NK-92 (cell line): Measurements from ENCODE around the gene ELMO1.

ENCODE experiments used
- DNase-seq: peaks from one replicate; lab custom pipeline; 2025; ENCODE audit not compliant: unreplicated experiment; lab: John Stamatoyannopoulos, UW

The ELMO1 gene

DNA sequence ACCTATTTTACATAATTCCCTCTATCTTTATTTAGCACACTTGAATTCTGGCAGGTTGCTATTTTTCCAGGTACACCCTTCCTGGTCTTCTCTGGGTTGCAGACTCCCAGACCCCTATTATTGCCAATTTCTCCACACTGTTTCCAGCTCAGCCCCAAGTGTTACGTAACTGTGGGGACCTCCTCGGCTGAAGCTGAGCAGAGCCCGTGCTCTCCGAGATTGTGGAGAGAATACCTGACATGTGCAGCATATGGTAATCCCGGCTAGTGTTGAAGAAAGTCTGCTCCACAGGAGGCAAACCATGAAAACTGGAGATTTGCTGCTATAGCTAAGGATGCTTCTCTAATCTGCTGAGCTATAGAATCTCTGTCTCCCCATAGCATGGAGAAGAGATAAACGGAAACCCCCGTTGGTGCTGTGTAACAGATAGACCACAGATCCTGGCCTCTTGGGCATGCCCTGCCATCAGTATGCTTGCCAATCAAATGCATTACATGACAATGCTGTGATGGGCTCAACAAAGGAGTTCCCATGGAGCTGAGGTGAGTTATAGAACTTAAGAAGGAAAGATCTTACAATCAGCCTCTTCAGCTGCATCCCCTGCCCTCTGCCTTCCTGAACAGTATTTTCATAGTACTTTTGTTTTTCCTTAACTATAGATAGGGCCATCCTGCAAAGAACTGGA lies 579.8 kb downstream of the ELMO1 start:
- no peak for DNase-seq

DNA sequence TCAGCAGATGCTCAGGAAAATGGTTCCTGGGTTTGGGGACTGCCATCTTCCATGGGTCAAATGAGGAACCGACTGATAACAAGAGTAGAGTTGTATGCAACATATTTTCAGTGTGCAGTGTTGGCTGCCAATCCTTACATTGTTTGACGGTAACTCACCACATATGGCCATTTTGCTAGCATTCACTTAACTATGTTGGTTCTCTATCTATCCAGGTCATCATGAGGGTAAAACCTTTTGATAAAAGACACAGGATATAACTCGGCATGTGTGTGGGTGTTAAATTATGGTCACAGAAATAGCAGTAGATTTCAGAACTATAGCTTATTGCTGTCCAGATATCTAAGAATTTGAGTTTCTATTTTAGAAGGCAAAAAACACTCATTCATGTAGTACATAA lies 583.6 kb downstream of the ELMO1 start:
- DNase-seq = no peak

DNA sequence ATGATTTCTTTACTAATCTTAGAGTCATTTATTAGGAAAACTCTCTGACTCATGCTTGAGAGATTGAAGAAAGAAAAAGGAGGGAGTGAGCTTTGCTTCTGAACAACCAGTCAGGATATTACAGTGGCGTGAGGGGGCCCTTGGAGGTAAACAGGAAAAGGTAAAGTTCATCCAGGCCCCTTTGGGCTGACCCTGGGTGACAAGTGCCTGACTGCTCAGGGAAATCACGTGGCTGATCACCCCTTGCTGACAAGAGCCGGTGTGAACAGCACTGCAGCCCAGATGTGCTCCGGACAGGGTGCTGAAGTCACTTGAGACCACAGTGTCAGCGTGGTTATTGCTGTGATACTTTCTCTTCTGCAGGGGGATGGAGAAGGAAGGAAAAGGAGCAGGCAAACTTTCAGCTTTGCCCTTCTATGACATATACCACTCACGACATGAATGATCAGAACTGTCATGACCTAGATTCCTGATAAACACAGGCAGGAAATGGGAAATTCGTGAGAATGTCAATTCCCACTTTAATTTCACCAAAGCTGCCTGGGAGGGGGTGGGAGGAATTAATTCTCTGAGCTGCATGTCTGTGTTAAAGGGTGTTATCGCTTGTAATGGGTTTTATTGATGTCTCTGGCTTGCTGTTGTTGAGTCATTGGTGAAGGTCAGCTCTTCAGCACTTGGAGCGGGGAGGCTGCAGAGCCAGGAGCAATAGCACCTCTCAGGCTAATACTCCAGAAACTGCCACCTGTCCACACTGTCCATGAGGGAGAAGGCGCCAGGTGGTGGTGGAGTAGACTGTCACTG lies 584.6 kb downstream of the ELMO1 start:
- no peak for DNase-seq

DNA sequence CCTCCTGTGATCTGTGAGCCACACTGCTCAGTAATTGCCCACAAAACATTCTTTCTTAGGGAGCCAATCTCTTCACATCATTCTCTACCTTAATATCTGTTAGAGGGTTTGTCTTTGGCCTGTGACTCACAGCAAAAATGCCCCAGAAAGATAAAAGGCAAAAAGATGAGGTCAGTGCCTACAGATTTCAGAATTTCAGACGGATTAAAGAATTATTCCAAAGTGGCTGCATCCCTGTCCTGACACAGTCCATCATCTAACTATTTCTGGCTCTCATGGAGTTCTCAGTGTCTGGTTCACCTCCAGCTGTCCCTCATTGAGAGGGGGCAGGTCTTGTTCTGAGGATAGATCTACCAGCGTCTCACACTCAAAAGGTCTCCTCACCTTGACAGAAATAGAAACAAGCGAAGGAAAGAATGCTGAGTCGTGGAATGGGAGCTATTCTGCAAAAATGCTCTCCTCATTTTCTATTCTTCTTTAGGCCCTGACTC lies 585.8 kb downstream of the ELMO1 start:
- DNase-seq = no peak

DNA sequence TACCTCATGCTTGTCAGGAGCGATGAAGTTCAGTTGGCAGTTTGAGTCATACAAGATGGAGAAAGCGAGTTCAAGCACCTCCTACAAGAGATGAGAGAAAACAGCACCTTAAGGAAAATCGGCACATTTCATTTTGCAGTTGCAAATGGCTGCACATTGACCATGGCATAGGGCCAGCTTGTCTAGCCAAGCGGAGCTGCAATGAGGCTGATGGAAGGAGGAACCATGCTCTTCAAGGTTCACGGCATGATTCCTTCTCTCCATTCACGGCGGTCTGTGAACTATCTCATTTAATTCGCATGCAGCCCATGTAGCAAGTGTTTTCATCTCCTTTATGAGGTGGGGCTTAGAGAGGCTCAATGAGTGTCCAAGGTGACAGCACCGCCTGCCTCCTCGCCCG lies 587.0 kb downstream of the ELMO1 start:
- no peak for DNase-seq

DNA sequence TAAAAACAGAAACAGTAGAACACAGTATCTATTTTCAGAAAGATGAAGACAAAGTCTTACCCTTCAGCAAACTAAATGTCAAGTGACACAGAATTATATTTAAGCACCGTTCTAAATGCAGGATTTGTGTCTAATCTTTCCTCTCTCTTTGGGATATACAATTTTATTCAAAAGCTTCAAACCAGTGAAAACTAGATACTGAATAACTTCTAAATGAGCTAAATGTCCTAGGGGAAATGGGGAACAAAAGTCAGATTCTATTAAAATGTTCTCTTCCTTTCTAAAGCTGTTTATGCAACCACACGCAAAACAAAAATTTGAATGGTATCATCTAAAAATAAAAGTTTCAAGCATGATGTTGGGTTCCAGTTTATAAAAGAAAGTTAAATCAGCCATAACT lies 588.0 kb downstream of the ELMO1 start:
- no peak for DNase-seq

DNA sequence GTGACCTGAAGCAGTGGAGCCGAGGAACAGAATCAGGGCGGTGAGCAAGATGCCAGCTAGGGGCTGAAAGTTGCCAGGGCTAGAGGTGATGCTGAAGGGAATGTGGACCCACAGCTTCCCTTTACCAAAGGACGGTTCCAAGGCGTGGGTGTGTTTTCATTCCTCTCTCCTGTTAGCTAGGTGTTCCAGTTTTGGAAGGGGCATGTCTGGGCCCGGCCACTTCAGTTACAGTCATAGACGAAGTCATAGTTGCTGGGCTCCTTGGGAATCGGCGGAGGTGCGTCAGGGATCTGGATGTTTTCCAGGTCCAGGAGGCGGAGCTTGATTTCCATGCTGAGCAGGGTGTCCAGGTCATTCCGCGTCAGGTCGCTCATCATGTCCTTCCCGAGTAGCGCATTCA lies 593.3 kb downstream of the ELMO1 start:
- no peak for DNase-seq

DNA sequence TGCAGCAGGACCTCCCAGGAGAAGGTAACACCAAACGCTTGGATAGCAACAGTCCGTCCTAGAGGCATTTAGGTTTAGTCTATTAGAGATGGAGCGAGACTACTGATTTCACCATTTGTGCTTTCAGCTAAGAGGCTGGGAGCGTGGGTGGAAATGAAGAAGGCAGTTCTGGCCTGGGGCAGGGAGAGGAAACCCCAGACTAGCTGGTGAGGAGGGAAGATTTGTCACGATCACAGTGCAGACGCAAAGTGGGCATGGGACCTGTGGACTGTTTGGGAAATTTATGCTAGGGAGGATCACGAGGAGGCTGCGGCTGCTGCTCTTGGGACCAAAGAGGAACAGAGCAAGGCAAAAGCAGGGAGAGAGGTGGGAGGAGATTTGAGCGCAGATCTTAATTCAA lies 594.0 kb downstream of the ELMO1 start:
- DNase-seq = no peak

DNA sequence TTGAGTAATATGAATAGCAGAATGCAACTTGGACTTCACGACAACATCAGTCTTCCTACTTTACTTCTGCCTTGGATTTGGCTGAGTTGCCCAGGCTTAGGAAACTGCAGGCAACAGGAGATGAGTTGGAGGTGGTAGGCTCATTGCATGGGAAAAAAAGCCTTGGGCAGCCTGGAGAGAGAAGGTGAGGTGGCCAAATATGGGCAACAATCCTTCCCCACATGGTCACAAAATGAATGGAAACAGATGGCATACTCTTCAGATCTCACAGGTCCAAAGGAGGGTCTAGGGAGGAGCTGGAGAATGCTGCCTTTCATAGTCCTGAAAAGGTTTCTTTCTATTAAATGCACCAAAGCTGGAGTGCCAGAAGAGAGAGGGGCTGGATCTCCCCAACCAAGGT lies 595.7 kb downstream of the ELMO1 start:
- no peak for DNase-seq

DNA sequence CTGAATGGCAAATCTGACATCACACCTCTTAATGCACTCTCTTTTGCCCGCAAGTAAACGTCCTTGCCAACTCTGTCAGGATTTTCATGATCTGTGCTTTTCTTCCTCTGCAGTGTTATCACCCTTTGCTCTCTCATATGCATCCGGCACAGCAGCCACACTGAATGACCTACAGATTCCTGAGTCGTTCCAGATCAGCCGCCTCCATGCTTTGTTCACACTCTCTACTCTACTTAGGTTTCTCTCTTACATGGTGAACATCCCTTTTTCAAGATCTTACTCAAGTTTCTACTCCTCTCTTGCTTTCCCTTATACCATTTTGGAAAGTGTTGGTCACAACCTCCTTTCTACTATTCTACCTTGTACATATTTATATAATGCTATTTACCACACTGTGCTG lies 596.6 kb downstream of the ELMO1 start:
- DNase-seq = no peak

DNA sequence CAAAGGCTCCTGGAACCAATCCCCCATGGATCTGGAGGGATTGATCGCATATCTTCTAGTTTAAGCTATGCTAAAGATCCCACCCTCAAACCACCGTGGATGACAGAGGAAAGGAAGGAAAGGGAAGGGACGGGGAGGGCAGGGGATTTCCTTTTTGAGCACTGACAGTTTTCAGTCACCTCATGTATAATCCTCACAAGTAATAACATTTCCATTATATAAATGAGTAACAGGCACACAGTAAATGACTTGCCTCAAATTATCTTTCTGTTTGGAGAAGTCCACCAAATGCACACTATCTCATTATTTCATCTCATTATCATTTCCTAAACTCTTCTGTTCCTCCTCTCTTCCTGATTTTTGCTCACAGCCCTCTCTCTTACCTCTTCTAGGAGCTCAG lies 597.3 kb downstream of the ELMO1 start:
- no peak for DNase-seq

DNA sequence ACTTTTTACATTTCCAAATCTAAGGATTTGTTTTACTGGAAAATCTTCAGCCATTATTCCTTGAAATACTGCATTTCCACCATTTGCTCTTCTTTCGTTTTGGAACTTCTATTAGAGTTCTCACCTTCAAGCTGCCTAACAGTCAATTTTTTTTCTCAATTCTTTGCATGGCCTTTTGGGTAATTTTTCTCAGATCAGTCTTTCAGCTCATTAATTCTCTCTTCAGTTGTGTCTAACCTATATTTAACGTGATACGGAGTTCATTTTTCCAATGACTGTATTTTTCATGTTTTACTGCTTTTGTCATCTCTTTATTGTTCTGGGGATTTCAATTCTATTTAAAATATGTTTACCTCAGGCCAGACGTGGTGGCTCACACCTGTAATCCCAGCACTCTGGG lies 600.7 kb downstream of the ELMO1 start:
- DNase-seq = no peak

DNA sequence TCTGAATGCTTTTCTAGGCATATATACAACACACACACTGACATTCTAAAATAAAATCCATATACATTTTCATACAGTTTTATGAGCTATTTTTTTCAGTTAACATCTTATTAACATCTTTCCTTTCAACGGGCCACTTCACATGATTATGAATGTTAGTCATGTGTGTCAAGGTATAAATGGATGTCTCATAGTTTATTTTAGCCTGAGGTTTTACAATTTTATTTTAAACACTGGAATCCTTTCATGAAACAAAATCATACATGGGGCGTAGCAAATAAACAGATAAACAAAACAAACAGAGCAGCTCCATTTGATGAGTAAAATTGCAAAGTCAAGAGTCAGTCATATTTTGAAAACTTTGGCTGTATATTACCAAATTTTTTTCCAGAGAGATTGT lies 604.3 kb downstream of the ELMO1 start:
- DNase-seq = no peak

DNA sequence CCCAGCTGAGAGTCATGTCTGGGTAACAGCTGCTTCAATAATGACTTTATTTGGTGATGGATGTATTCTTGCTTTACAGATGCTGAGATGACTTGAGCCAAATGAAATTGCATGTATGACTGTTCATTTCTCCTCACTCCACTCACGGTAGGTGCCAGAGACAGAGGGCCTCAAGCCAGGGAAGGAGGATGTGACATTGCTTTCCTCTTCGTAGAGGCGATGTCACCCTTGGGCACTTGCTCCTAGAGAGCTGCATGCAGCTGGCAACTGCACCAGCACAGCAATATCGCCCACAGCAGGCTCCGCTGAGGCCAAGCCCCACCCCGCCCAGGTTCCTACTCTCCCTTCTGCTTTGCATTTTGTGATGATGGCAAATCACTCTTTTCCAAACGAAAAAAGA lies 607.8 kb downstream of the ELMO1 start:
- DNase-seq = no peak

DNA sequence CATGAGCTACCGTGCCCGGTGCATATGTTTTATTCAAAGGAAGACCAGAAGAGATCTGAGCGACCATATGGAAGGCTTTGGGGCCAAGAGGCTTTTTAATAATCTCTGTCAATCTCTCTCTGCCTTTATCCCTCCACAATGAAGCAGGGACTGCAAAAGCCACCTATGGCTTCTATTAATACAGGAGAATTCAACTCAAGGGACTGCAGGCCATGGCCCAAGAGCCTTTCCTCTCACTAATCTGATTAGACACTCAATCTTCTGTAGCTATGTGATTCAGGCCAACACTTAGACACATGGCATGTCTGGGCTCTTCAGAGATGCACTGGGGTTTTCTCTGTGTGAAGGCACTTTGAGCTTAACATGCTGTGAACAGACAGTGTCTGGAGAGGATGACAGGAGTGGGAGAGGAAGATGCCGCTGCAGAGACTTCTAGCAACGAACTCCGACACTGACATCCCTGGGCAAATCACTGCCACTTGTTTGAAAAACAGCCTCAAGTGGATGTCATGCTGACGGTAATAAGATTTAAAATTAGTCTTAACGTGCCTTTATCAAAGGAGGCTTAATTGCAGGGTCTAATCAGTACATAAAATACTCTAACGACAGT lies 609.9 kb downstream of the ELMO1 start:
- no peak for DNase-seq

DNA sequence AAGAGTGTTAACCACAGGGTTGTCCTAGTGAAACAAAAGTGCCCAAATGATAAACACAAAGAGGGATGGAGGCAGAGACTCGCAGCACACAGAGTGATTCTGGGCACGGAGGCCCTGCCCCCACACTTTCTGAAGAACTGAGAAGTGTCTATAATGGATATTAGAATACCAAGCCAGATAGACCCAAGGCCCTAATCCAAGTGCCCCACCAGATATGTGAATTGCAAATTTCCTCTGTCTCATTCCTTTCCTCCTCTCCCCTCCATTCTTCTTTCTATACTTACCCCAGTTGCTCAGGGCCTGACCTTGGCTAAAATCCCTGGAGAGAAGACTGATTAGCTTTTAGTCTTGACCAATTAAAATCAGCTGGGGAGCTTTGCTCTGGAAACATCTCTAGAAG lies 617.6 kb downstream of the ELMO1 start:
- no peak for DNase-seq

DNA sequence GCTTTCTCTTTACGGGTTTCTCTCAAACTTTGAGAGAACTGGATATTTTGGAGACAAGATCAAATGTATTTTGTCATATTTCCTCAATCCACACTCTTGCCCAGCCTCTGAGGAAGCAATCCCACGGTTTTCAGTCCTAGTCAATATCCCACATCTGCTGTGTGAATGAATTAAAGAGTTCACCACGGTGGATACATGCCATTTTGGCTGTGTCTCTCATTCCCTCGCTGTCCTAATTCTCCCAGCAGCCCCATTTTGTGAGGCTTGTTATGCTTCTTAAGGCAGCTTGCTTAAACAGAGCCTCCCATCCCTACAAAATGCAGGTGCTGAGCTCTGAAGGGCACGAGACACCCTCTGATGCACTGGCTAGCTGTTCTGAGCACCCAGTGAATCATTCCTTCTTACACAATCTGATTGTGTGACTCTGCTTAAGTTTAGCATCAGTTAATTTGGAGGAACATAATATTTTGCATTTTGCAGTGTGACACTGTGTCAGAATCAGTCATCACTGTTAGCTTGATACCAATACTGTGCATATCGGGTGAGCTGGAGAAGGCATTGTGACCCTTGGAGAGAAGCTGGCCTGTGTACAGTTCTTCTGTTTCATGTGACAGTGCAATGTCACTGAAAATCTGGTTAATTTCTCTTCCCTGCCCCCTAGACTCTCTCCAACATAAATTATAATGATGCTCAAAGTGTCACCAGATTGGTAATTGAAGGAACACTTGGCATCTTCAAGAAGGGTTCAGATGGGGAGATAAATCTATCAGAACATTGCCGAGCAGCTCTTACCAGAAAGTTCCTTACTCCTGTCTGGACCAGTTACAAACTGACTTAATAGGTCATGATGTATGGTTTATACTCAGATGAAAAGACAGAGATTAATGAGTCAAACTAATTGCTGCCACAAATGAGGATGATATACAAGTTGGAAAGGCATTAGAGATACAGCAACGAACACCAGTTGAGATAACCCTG lies 620.6 kb downstream of the ELMO1 start:
- DNase-seq = no peak

DNA sequence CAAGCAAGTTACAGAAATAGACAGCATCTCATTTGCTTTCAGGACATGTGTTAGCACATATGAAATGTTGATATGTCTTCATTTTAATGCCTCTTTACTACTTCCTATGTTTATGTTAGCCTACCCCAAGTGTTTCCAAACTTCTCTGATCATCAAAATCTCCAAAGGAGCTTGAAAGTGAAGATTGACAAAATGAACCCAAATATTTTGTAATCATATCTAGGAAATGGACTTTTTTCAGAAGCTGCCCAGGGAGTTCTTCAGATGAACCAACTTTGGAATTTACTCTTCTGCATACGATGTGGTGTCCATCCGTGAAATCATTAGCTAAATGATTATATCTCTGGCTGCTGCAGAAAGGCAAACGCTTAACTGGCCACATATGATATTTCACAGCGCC lies 623.2 kb downstream of the ELMO1 start:
- no peak for DNase-seq

DNA sequence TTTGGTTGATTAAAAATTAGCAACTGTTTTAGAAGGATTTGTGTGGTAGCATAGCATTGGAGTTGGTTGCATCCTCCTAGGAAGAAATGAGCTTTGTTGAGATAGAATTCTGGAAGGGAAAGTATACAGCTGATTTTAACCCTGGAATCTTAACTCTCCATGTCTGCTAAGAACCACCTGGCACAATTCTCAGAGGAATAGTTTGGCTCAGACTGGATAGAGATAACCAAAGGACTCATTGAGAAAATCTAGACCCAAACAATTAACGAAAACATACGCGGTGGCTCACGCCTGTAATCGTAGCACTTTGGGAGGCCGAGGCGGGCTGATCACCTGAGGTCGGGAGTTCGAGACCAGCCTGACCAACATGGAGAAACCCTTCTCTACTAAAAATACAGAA lies 625.3 kb downstream of the ELMO1 start:
- no peak for DNase-seq

DNA sequence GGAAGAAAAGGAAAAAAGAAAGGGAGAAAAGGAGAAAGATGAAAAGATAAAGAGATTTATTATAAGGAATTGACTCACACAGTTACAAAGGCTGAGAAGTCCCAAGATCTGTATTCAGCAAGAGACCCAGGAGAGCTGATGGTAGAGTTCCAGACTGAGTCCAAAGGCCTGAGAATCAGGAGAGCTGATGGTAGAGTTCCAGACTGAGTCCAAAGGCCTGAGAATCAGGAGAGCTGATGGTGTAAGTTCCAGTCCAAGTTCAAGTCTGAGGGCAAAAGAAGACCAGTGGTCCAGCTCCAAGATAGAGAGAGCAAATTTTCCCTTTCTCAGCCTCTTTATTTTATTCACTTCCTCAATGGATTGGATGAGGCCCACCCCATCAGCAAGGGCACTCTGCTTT lies 627.0 kb downstream of the ELMO1 start:
- DNase-seq = no peak

DNA sequence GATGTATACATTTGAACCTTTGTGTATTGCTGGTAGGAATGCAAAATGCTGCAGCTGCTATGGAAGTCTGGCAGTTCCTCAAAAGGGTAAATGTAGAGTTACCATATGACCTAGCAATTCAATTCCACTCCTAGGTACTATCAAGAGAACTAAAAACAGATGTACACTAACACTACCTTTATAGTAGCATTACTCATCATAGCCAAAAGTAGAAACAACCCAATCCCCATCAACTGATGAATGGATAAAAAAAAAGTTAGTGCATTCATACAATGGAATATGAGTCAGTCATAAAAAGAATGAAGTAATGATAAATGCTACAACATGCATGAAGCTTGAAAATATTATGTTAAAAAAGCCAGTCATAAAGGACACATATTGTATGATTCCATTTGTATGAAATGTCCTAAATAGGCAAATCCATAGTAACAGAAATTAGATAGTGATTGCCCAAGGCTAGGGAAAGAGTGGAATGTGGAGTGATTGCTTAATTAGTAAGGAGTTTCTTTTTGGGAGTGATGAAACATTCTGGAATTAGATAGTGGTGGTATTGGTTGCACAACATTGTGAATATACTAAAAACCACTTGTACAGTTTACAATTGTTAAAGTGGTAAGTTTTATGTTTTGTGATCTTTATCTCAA lies 628.0 kb downstream of the ELMO1 start:
- no peak for DNase-seq
